Muscle layer of duodenum (tissue), 2 donors: ENCODE data around the gene DIAPH1.

ENCODE experiments used
- H3K27ac ChIP-seq: one replicate; pipeline ENCODE4 v1.7.0; 2013; ENCODE audit warnings: mild to moderate bottlenecking, low read length
- H3K27me3 ChIP-seq: one replicate; pipeline ENCODE4 v1.7.0; 2013; ENCODE audit warnings: low read depth, mild to moderate bottlenecking, control low read depth, low read length
- H3K36me3 ChIP-seq, 2 donors: one replicate each; pipeline ENCODE4 v1.7.0; 2013; ENCODE audit warnings: low read length in 2 of 2, control low read depth in 1 of 2, mild to moderate bottlenecking in 1 of 2; ENCODE audit not compliant: insufficient read depth in 2 of 2, control insufficient read depth in 1 of 2
- H3K4me1 ChIP-seq, 2 donors: one replicate each; pipeline ENCODE4 v1.7.0; 2013; ENCODE audit warnings: low read length in 2 of 2, mild to moderate bottlenecking in 2 of 2, control low read depth in 1 of 2, moderate library complexity in 1 of 2; ENCODE audit not compliant: insufficient read depth in 2 of 2, control insufficient read depth in 1 of 2
- H3K4me3 ChIP-seq, 2 donors: one replicate each; pipeline ENCODE4 v1.7.0; 2013; ENCODE audit warnings: low read length in 2 of 2, low read depth in 1 of 2, mild to moderate bottlenecking in 1 of 2
- H3K9me3 ChIP-seq, 2 donors: one replicate each; pipeline ENCODE4 v1.7.0; 2013; ENCODE audit warnings: low read length in 2 of 2, control low read depth in 1 of 2, mild to moderate bottlenecking in 1 of 2; ENCODE audit not compliant: control insufficient read depth in 1 of 2
- donor health status: healthy.

DIAPH1 gene

DNA sequence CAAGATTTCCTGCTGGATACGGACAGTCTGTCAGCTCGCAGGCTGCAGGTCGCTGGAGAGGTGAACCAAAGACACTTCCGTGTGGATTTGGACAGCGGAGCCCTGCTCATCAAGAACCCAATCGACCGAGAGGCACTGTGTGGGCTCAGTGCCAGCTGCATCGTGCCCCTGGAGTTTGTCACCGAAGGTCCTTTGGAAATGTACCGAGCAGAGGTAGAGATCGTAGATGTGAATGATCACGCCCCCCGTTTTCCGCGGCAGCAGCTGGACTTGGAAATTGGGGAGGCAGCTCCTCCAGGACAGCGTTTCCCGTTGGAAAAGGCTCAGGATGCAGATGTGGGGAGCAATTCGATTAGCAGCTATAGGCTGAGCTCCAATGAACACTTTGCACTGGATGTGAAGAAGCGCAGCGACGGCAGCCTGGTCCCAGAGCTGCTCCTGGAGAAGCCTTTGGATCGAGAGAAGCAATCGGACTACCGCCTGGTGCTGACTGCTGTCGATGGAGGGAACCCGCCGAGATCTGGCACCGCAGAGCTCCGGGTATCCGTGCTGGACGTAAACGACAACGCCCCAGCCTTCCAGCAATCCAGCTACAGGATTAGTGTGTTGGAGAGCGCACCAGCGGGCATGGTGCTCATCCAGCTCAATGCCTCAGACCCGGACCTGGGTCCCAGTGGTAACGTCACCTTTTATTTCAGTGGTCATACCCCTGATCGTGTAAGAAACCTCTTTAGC is 133.3 kb downstream of the DIAPH1 start:
- Histone ChIP-seq H3K27me3 (no peaks in the 10 kb centered on the region), H3K4me3 (peak overlapping the region; percentile 46 to 48), H3K4me1 (peaks cover 7 to 44% of the 10 kb centered on the region in 2 donors), H3K27ac (no peak overlapping the region), H3K36me3 (peaks cover 7 to 10% of the 10 kb centered on the region in 2 donors), H3K9me3 (no peaks in the 10 kb centered on the region)

- H3K27ac ChIP-seq = no peak within 1 kb of the TSS
- peaks cover 7 to 49% of the 10 kb centered on the region in 2 donors for H3K4me1 ChIP-seq
- no peaks in the 10 kb centered on the region for H3K27me3 ChIP-seq
- H3K36me3 ChIP-seq = peaks cover under 1 to 3% of the 10 kb centered on the region in 2 donors
- no peaks in the 10 kb centered on the region for H3K9me3 ChIP-seq
- H3K4me3 ChIP-seq = peak within 1 kb of the TSS; percentile 46 to 48
Measured at GRCh38 chr5:141484641-141485311, 134.0 kb downstream of the DIAPH1 start, which contains the start of gene PCDHGC4. PCDHGC4 (plus strand) TSS chr5:141485030; CDS start chr5:141485174, 144 bp downstream.

DNA sequence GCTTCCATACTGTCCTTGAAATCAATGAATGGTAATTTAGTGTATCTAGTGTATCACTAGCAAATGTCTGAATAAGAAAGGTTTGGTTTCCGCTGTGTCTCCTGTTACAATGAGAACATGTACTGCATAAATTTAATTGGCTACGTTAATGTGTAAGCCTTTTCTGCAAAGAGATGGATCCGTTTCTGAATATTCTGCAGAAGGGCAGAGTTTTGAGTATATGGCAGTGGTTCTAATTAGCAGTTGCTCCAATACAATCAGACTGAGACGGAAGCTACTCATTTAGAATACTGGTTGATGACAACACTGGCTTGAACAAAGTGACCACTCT is 134.5 kb downstream of the DIAPH1 start:
- no peaks in the 10 kb centered on the region for H3K27me3 ChIP-seq
- H3K9me3 ChIP-seq = no peaks in the 10 kb centered on the region
- H3K4me1 ChIP-seq = peaks cover 7 to 49% of the 10 kb centered on the region in 2 donors
- no peak overlapping the region for H3K27ac ChIP-seq
- H3K4me3 ChIP-seq = peak overlapping the region; percentile 46 to 48
- H3K36me3 ChIP-seq = no peaks in the 10 kb centered on the region

DNA sequence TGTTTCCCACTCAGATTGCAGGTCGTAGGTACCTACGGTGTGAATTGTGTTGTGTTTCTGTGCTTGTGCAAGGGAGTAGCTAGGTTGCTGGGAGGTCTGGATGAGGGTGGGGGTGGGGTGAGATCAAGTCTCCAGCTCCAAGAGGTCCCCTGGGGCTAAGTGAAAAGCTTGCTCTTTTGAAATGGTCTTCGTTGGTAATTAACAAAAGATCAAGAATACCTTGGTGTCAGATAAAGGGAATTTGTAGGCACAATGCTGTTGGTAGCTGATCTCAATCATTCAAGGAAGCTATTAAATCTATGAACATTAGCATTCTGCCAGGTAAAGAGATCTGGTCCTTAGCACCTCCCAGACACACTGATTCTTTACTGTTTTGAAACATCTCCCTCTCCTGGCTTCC is 134.9 kb downstream of the DIAPH1 start:
- no peak overlapping the region for H3K4me3 ChIP-seq
- no peaks in the 10 kb centered on the region for H3K27me3 ChIP-seq
- no peak overlapping the region for H3K27ac ChIP-seq
- no peaks in the 10 kb centered on the region for H3K9me3 ChIP-seq
- H3K4me1 ChIP-seq = peaks cover 7 to 47% of the 10 kb centered on the region in 2 donors
- no peaks in the 10 kb centered on the region for H3K36me3 ChIP-seq

- H3K27me3 ChIP-seq = no peaks in the 10 kb centered on the region
- H3K36me3 ChIP-seq = no peaks in the 10 kb centered on the region
- no peak overlapping the region for H3K27ac ChIP-seq
- H3K4me3 ChIP-seq = peak overlapping the region; percentile 13 to 49
- peaks cover 5 to 57% of the 10 kb centered on the region in 2 donors for H3K4me1 ChIP-seq
- H3K9me3 ChIP-seq = no peaks in the 10 kb centered on the region
Measured at GRCh38 chr5:141479776-141480175, 139.0 kb downstream of the DIAPH1 start.

GRCh38 chr5:141478321-141478945 is 140.4 kb downstream of the DIAPH1 start:
- no peaks in the 10 kb centered on the region for H3K36me3 ChIP-seq
- H3K27ac ChIP-seq = no peak overlapping the region
- H3K27me3 ChIP-seq = no peaks in the 10 kb centered on the region
- H3K9me3 ChIP-seq = no peaks in the 10 kb centered on the region
- H3K4me1 ChIP-seq = peaks cover 5 to 44% of the 10 kb centered on the region in 2 donors
- peak overlapping the region; percentile 66 to 94 for H3K4me3 ChIP-seq

DNA sequence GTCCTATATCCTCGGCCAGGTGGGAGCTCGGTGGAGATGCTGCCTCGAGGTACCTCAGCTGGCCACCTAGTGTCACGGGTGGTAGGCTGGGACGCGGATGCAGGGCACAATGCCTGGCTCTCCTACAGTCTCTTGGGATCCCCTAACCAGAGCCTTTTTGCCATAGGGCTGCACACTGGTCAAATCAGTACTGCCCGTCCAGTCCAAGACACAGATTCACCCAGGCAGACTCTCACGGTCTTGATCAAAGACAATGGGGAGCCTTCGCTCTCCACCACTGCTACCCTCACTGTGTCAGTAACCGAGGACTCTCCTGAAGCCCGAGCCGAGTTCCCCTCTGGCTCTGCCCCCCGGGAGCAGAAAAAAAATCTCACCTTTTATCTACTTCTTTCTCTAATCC is 141.0 kb downstream of the DIAPH1 start:
- H3K9me3 ChIP-seq = no peaks in the 10 kb centered on the region
- no peaks in the 10 kb centered on the region for H3K27me3 ChIP-seq
- H3K27ac ChIP-seq = no peak overlapping the region
- peak overlapping the region; percentile 66 to 94 for H3K4me3 ChIP-seq
- peaks cover 5 to 38% of the 10 kb centered on the region in 2 donors for H3K4me1 ChIP-seq
- no peaks in the 10 kb centered on the region for H3K36me3 ChIP-seq

- no peaks in the 10 kb centered on the region for H3K27me3 ChIP-seq
- H3K27ac ChIP-seq = no peak overlapping the region
- H3K9me3 ChIP-seq = no peaks in the 10 kb centered on the region
- peaks cover 5 to 38% of the 10 kb centered on the region in 2 donors for H3K4me1 ChIP-seq
- H3K36me3 ChIP-seq = no peaks in the 10 kb centered on the region
- peak overlapping the region; percentile 66 to 94 for H3K4me3 ChIP-seq
Measured at GRCh38 chr5:141477044-141477575, 141.7 kb downstream of the DIAPH1 start.

GRCh38 chr5:141476132-141476911 is 142.5 kb downstream of the DIAPH1 start:
- Histone ChIP-seq H3K27me3 (no peaks in the 10 kb centered on the region), H3K4me3 (peak overlapping the region; percentile 66 to 94), H3K36me3 (no peaks in the 10 kb centered on the region), H3K27ac (peak overlapping the region; percentile 95), H3K9me3 (no peaks in the 10 kb centered on the region), H3K4me1 (peaks cover 5 to 38% of the 10 kb centered on the region in 2 donors)

- no peaks in the 10 kb centered on the region for H3K27me3 ChIP-seq
- peak within 1 kb of the TSS; percentile 95 for H3K27ac ChIP-seq
- no peaks in the 10 kb centered on the region for H3K9me3 ChIP-seq
- no peaks in the 10 kb centered on the region for H3K36me3 ChIP-seq
- H3K4me3 ChIP-seq = peak within 1 kb of the TSS; percentile 66 to 94
- H3K4me1 ChIP-seq = peaks cover 5 to 35% of the 10 kb centered on the region in 2 donors
Measured at GRCh38 chr5:141475625-141476131, 143.1 kb downstream of the DIAPH1 start, which contains the start of gene PCDHGC3. PCDHGC3 (plus strand) TSS chr5:141475966; CDS start chr5:141476117, 151 bp downstream.
